ENCODE data around the gene VAV3. TPM values are rescaled to one million over a fixed set of nuclear protein-coding genes. Genes with fewer than 3 reads are reported as not detected.

Gene VAV3
- total and polyA plus RNA-seq, 2 of the 8 experiments (the other 6 are each of a cell fraction or from before 2014, with no cell fraction given): 2.9 to 7.9 TPM

DNA sequence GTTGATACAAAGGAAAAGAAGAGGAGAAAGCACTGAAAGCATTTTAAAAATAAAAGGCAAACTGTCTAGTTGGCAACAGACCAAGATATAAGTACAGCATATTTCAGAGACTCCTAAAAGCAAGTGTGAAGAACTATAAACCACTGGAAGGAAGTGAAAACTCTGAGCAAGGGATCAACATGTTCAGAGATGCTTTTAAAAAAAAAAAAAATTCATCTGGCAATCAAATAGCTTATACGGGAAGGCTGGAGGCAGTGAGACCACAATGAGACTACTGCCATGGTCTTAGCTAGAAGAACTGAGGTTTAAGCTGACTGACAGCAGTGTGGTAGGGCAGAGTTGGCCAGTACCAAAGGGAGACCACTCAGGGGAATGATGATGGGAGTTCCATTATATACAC lies 124.3 kb downstream of the VAV3 start (continued):
- TF ChIP-seq SAP30 (IDR thresholded peaks at IDR 0.05; ENCODE audit: insufficient read depth, insufficient replicate concordance, low read length) (no peak), RXRA (IDR thresholded peaks at IDR 0.05; ENCODE audit: insufficient read depth, low read depth, low read length) (no peak), GTF2F1 (IDR thresholded peaks at IDR 0.05; ENCODE audit: borderline replicate concordance, low read depth, low read length) (no peak), CHD7 (IDR thresholded peaks at IDR 0.05; ENCODE audit: insufficient replicate concordance, low read length) (no peak), SIX5 (IDR thresholded peaks at IDR 0.05; ENCODE audit: low read depth, low read length) (no peak), KDM5A (IDR thresholded peaks at IDR 0.05; ENCODE audit: low read length) (no peak), CBX8 (IDR thresholded peaks at IDR 0.05; ENCODE audit: borderline replicate concordance, low read depth, low read length) (no peak)
